HUES48 (cell line): Measurements from ENCODE around the gene CTRB1.
"Not testable (repeated sequence)": the region's sequence is repeated elsewhere in the genome, so short reads cannot be mapped to it uniquely, and the experiment has no call there.

Experiments
- H3K27ac ChIP-seq: one replicate; pipeline ENCODE4 v1.7.0; 2013; ENCODE audit warnings: low read depth, low read length, inconsistent platforms
- H3K27me3 ChIP-seq: 2 replicates; pipeline ENCODE4 v1.6.1; 2013; ENCODE audit warnings: mild to moderate bottlenecking, low read length; ENCODE audit not compliant: control insufficient read depth, insufficient read depth
- H3K36me3 ChIP-seq: 2 replicates; pipeline ENCODE4 v1.6.1; 2013; ENCODE audit warnings: low read length; ENCODE audit not compliant: control insufficient read depth, insufficient read depth
- H3K4me1 ChIP-seq: 2 replicates; pipeline ENCODE4 v1.6.1; 2013; ENCODE audit warnings: mild to moderate bottlenecking, low read length; ENCODE audit not compliant: control insufficient read depth, insufficient read depth
- H3K4me3 ChIP-seq: 2 replicates; pipeline ENCODE4 v1.5.1; 2013; ENCODE audit warnings: mild to moderate bottlenecking, low read depth, low read length
- H3K9ac ChIP-seq: 2 replicates; pipeline ENCODE4 v1.6.1; 2013; ENCODE audit warnings: mild to moderate bottlenecking, low read depth, low read length, moderate library complexity
- H3K9me3 ChIP-seq: 2 replicates; pipeline ENCODE4 v1.6.1; 2013; ENCODE audit warnings: low read length; ENCODE audit not compliant: control insufficient read depth, insufficient read depth

CTRB1 gene

GRCh38 chr16:75204905-75205304, 13.9 kb upstream of the CTRB1 start:
- H3K36me3 ChIP-seq, H3K9ac ChIP-seq, H3K27me3 ChIP-seq, H3K27ac ChIP-seq, H3K9me3 ChIP-seq, H3K4me1 ChIP-seq, H3K4me3 ChIP-seq: not testable (repeated sequence)

GRCh38 chr16:75205438-75205837, 13.3 kb upstream of the CTRB1 start:
- H3K9me3 ChIP-seq, H3K27me3 ChIP-seq, H3K27ac ChIP-seq, H3K4me1 ChIP-seq, H3K36me3 ChIP-seq, H3K9ac ChIP-seq, H3K4me3 ChIP-seq: not testable (repeated sequence)

- not testable (repeated sequence) for H3K27me3 ChIP-seq, H3K4me1 ChIP-seq, H3K36me3 ChIP-seq, H3K9ac ChIP-seq, H3K27ac ChIP-seq, H3K4me3 ChIP-seq, H3K9me3 ChIP-seq
Measured at GRCh38 chr16:75205961-75206748, 12.6 kb upstream of the CTRB1 start.

GRCh38 chr16:75206749-75207451, 11.9 kb upstream of the CTRB1 start, which contains the start of gene CTRB2:
Gene CTRB2, minus strand, starts transcription at chr16:75207161. Its CDS starts 20 bp downstream, at chr16:75207141.
- H3K36me3 ChIP-seq, result no peaks in the 10 kb centered on the region
- H3K9ac ChIP-seq, result no peak within 1 kb of the TSS
- no peaks in the 10 kb centered on the region for H3K9me3 ChIP-seq
- no peaks in the 10 kb centered on the region for H3K4me1 ChIP-seq
- H3K27me3 ChIP-seq, result no peaks in the 10 kb centered on the region
- no peak within 1 kb of the TSS for H3K27ac ChIP-seq
- no peak within 1 kb of the TSS for H3K4me3 ChIP-seq

- Histone ChIP-seq H3K9ac (no peak overlapping the region), H3K4me1 (no peaks in the 10 kb centered on the region), H3K27ac (no peak overlapping the region), H3K36me3 (no peaks in the 10 kb centered on the region), H3K9me3 (no peaks in the 10 kb centered on the region), H3K4me3 (no peak overlapping the region), H3K27me3 (no peaks in the 10 kb centered on the region)
Measured at GRCh38 chr16:75207831-75208230, 11.0 kb upstream of the CTRB1 start.

GRCh38 chr16:75208242-75208825, 10.5 kb upstream of the CTRB1 start:
- Histone ChIP-seq H3K9me3 (no peaks in the 10 kb centered on the region), H3K9ac (no peak overlapping the region), H3K27ac (no peak overlapping the region), H3K27me3 (no peaks in the 10 kb centered on the region), H3K36me3 (no peaks in the 10 kb centered on the region), H3K4me1 (no peaks in the 10 kb centered on the region), H3K4me3 (no peak overlapping the region)

- no peaks in the 10 kb centered on the region for H3K27me3 ChIP-seq
- H3K9me3 ChIP-seq, result no peaks in the 10 kb centered on the region
- H3K27ac ChIP-seq, result no peak overlapping the region
- no peak overlapping the region for H3K9ac ChIP-seq
- H3K4me3 ChIP-seq, result no peak overlapping the region
- no peaks in the 10 kb centered on the region for H3K4me1 ChIP-seq
- no peaks in the 10 kb centered on the region for H3K36me3 ChIP-seq
Measured at GRCh38 chr16:75208861-75209505, 9.8 kb upstream of the CTRB1 start.

- not testable (repeated sequence) for H3K27ac ChIP-seq, H3K36me3 ChIP-seq, H3K4me1 ChIP-seq, H3K9ac ChIP-seq, H3K27me3 ChIP-seq, H3K4me3 ChIP-seq, H3K9me3 ChIP-seq
Measured at GRCh38 chr16:75209514-75209913, 9.3 kb upstream of the CTRB1 start.

- H3K9ac ChIP-seq, result no peak overlapping the region
- no peak overlapping the region for H3K4me3 ChIP-seq
- H3K9me3 ChIP-seq, result no peaks in the 10 kb centered on the region
- no peaks in the 10 kb centered on the region for H3K27me3 ChIP-seq
- no peaks in the 10 kb centered on the region for H3K4me1 ChIP-seq
- no peak overlapping the region for H3K27ac ChIP-seq
- no peaks in the 10 kb centered on the region for H3K36me3 ChIP-seq
Measured at GRCh38 chr16:75209944-75210343, 8.8 kb upstream of the CTRB1 start.

GRCh38 chr16:75211286-75211685, 7.5 kb upstream of the CTRB1 start:
- H3K9ac ChIP-seq, H3K9me3 ChIP-seq, H3K27ac ChIP-seq, H3K36me3 ChIP-seq, H3K4me1 ChIP-seq, H3K27me3 ChIP-seq, H3K4me3 ChIP-seq: not testable (repeated sequence)

GRCh38 chr16:75216127-75216526, 2.7 kb upstream of the CTRB1 start:
- no peaks in the 10 kb centered on the region for H3K36me3 ChIP-seq
- no peaks in the 10 kb centered on the region for H3K27me3 ChIP-seq
- no peak overlapping the region for H3K4me3 ChIP-seq
- H3K27ac ChIP-seq, result no peak overlapping the region
- H3K9me3 ChIP-seq, result no peaks in the 10 kb centered on the region
- H3K9ac ChIP-seq, result no peak overlapping the region
- H3K4me1 ChIP-seq, result no peaks in the 10 kb centered on the region
